Neural progenitor cell (in vitro differentiated cells): ENCODE data around the gene CACNA1B.
"Not testable (repeated sequence)": the region's sequence is repeated elsewhere in the genome, so short reads cannot be mapped to it uniquely, and the experiment has no call there.

Experiments
- EZH2phosphoT487 ChIP-seq: fragments of 200-600 bp; sonication (generic); IDR thresholded peaks from 2 replicates; pipeline ENCODE4 v1.6.1; 2017; ENCODE audit warnings: antibody characterized with exemption
- TF ChIP-seq, protein P1 (sequence below): fragments of 200-600 bp; sonication (generic); IDR thresholded peaks from 2 replicates; pipeline ENCODE4 v1.5.1; 2017; ENCODE audit warnings: antibody characterized with exemption, mild to moderate bottlenecking

DNA sequence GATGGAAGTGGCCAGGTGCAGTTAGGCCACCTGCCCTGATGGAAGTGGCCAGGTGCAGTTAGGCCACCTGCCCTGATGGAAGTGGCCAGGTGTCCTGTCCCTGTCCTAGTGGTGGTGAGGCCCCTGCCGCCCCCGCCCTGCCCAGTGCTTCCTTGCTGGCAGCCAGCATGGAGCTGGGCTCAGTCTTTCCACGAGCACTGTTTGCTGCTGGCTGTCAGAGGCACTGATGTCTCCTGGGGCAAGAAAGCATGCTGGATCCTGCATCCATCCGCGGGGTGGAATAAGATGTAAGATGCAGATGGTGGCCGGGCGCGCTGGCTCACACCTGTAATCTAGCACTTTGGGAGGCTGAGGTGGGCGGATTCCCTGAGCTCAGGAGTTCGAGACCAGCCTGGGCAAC, 141.9 kb downstream of the CACNA1B start:
- TF ChIP-seq, protein P1, sequence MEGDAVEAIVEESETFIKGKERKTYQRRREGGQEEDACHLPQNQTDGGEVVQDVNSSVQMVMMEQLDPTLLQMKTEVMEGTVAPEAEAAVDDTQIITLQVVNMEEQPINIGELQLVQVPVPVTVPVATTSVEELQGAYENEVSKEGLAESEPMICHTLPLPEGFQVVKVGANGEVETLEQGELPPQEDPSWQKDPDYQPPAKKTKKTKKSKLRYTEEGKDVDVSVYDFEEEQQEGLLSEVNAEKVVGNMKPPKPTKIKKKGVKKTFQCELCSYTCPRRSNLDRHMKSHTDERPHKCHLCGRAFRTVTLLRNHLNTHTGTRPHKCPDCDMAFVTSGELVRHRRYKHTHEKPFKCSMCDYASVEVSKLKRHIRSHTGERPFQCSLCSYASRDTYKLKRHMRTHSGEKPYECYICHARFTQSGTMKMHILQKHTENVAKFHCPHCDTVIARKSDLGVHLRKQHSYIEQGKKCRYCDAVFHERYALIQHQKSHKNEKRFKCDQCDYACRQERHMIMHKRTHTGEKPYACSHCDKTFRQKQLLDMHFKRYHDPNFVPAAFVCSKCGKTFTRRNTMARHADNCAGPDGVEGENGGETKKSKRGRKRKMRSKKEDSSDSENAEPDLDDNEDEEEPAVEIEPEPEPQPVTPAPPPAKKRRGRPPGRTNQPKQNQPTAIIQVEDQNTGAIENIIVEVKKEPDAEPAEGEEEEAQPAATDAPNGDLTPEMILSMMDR, result not testable (repeated sequence)
- TF ChIP-seq EZH2phosphoT487, result not testable (repeated sequence)
